Measurements from ENCODE around the gene SKIC8.
"Not testable (repeated sequence)": the region's sequence is repeated elsewhere in the genome, so short reads cannot be mapped to it uniquely, and the experiment has no call there.

The SKIC8 gene

DNA sequence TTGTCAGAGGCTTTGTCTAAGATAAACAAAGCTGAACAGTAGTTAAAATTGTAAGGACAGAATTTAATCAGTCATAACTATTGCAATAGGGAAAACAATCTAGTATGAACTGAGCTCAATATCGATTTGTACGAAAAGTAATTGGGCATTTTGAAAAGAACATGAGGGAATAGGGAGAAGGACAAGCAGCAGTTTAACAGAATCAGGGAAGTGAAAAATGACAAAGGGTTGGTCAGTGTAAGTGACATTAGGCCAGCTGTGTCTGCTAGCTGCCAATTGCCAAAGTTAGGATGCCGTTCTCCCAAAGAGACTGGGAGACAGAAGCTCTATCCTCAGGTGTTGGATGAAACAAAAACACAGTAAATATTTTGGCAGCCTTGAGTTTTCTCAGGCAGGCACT is 38.3 kb downstream of the SKIC8 start:
- in situ Hi-C loops (cut with HindIII; ENCODE audit: low sequenced_read_pairs), result no loop called here

DNA sequence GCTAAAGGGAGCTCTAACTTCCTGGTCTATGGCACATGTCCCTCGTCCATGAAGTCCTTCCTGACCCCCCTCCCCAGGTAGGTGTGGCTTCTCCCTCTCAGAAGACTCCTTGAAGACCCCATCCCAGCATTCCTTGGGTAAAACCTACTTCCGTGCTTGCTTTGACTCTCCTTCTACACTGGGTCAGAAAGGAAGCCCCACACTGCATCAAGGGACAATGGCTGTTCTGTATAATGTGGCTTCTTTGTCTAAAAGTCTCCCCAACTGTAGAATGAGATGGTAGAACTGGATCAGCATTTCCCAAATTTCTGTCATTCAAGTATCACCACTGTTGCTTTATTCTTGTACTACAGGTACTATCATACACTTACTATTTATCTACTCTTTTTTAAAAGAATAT is 38.9 kb downstream of the SKIC8 start:
- in situ Hi-C loops (cut with HindIII; ENCODE audit: low sequenced_read_pairs), result no loop called here

DNA sequence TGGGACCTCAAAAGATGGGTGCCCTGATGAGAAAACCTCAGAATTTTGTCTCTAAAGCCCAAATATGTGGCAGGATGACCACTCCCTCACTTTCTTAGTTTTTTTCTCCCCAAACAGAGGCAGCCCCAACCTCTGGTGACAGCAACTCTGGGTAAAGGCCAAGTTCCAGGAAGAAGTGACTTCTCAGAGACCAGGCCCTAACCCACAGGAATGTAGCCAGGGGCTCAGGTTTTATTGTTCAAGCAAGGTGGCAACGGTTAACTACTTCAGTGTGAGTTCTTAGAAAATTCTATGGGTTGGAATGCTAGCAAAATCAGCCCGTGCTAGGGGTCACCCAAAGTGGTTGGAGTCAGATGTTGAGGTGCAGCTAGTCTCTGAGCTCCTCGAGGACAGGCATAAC is 40.2 kb downstream of the SKIC8 start:
- in situ Hi-C loops (cut with HindIII; ENCODE audit: low sequenced_read_pairs), result loop anchor here (5.0 kb wide), 2 partner anchors 62 to 122 kb away; no protein-coding TSS in a partner anchor

DNA sequence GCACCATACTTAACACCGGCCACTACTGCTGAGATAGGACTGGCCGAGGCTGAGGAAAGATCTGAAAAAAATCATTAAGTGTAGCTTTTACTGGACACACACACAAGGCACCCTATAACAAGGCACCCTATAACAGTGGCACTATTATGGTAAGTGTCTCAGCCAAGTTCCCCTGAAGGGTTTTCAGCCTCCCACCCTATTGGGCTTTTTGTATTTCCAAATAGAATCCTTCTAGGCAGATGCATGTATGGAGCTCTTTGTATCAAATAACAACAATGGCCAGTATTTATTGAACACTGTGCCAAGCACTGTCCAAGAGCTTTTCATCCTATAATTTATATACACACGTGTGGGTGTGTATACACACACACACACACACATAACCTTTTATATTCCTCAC is 41.7 kb downstream of the SKIC8 start:
- in situ Hi-C loops (cut with HindIII; ENCODE audit: low sequenced_read_pairs), result loop anchor here (5.0 kb wide), 2 partner anchors 60 to 120 kb away; no protein-coding TSS in a partner anchor

DNA sequence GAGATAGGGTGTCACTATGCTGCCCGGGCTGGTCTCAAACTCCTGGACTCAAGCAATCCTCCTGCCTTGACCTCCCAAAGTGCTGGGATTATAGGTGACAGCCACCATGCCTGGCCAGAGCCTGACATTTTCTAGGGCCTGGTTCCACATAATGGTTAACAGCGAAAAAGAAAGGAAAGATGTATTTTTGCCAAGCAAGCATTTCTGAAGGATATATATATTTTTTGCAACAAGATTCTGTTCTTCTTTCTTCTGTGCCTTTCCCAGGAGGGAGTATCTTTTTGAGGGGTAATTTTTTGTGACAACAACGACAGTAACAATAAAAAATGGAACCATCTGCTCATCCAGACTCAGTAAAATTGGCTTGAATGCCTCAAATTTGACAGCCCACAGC is 43.4 kb downstream of the SKIC8 start:
- in situ Hi-C loops (cut with HindIII; ENCODE audit: low sequenced_read_pairs), result loop anchor here (5.0 kb wide), 2 partner anchors 59 to 119 kb away; no protein-coding TSS in a partner anchor

DNA sequence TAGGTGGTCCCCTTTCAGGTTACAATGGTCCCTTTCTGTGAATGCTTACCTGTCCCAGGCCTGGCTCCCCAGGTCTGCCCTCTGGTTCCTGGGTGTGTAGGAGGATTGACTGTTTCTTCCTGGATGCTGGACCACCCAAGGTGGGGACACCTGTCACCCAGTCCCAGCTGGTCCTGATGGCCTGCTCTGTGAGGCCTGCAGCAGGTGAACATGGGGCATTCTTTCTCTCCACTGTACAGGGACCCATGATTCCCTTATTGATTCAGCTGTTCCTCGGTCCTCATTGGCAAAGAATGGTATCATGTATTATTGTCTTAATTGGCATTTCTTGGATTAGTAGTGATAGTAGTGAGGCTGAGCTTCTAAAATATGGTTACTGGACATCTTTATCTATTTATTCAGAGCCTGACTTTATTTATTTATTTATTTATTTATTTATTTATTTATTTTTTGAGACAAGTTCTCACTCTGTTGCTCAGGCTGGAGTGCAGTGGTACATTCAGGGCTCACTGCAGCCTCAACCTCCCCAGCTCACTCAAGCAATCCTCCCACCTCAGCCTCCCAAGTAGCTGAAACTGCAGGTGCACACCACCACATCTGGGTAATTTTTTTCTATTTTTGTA is 43.9 kb downstream of the SKIC8 start:
- in situ Hi-C loops (cut with HindIII; ENCODE audit: low sequenced_read_pairs), result loop anchor here (5.0 kb wide), 2 partner anchors 58 to 118 kb away; no protein-coding TSS in a partner anchor

DNA sequence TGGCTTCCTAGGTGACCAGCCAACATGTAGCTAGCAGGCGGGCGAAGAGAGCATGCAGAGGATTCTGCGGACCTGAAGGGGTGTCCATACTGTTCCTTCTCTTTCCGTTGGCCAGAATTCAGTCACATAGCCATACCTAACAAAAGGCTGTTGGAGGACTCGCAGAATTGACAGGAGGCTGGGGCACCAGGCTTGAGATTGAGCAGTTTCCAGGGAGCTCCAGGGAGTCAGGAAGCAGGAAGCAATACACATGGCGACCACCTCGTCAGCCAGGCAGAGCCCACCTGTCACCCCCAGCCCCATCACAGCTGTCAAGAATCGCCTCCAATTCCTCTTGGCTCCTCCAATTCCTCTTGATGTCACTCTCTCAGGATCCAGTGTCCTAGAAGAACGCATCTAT is 48.3 kb downstream of the SKIC8 start:
- in situ Hi-C loops (cut with HindIII; ENCODE audit: low sequenced_read_pairs), result no loop called here

DNA sequence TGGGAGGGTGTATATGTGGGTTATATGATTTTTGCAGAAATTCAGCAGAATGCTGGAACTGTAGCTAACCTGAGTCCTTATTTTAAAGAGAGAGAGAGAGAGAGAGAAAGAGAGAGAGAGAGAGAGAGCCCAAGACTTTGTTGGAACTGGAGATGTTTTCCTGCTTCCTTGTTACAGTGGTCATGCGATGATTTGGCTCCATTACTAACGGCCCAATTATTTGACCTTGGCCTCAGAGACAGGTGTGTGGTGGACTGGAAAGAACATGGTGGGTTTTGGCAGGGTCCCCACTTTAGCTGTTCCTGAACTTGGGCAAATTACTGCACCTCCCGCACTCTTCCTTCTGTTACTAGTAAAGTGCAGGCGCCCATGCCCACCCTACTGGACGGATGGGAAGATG is 50.3 kb downstream of the SKIC8 start:
- in situ Hi-C loops (cut with HindIII; ENCODE audit: low sequenced_read_pairs), result no loop called here

DNA sequence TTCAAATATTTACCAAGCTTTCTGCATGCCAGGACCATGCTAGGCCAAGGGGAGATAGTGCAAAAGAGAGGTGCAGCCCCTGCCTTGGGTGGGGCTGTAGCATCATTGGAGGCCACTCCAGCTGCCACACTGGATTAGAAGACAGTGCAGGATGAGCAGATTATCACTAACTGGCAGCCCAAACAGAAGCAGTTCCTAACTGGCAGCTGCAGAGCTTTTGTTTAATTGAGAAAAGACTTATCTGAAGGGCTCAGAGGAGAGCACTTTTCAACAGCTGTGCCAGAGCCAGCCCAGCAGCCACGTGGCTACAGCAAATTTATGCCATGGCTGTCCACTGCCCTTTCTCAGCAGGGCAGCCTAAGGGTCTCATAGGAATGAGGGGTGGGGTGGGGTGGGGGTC is 51.5 kb downstream of the SKIC8 start:
- in situ Hi-C loops (cut with HindIII; ENCODE audit: low sequenced_read_pairs), result no loop called here

DNA sequence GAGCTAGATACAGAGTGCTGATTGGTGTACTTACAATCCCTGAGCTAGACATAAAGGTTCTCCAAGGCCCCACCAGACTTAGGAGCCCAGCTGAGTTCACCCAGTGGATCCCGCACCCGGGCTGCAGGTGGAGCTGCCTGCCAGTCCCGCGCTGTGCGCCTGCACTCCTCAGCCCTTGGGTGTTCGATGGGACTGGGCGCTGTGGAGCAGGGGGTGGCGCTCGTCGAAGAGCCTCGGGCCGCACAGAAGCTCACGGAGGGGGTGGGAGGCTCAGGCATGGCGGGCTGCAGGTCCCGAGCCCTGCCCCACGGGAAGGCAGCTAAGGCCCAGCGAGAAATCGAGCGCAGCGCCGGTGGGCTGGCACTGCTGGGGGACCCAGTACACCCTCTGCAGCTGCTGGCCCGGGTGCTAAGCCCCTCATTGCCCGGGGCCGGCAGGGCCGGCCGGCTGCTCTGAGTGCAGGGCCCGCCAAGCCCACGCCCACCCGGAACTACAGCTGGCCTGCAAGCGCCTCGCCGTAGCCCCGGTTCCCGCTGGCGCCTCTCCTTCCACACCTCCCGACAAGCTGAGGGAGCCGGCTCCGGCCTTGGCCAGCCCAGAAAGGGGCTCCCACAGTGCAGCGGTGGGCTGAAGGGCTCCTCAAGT is 53.3 kb downstream of the SKIC8 start:
- in situ Hi-C loops (cut with HindIII; ENCODE audit: low sequenced_read_pairs), result not testable (repeated sequence)

DNA sequence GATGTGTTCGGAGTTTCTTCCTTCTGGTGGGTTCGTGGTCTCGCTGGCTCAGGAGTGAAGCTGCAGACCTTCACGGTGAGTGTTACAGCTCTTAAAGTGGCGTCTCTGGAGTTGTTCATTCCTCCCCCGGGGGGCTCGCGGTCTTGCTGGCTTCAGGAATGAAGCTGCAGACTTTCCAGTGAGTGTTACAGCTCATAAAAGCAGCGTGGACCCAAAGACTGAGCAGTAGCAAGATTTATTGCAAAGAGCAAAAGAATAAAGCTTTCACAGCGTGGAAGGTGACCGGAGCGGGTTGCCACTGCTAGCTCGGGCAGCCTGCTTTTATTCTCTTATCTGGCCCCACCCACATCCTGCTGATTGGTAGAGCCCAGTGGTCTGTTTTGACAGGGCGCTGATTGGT is 54.0 kb downstream of the SKIC8 start:
- in situ Hi-C loops (cut with HindIII; ENCODE audit: low sequenced_read_pairs), result not testable (repeated sequence)

DNA sequence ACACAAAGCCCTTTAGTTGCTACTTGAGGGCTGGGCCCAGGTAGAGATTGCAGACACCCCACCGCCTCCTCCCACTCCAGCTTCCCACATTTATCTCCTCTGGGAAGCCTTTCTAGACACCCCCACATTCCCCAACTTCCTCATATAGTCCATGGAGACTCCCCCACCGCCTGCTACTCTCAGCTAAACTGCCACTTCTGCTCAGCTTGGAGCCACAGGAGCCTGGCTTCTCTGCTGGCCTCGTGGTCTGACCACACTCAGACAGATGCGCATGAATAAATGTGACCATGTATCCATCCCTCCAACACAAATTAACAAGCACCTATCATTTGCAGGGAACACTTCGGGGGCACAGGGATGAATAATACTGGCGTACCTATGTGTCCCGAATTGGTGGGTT is 54.5 kb downstream of the SKIC8 start:
- in situ Hi-C loops (cut with HindIII; ENCODE audit: low sequenced_read_pairs), result no loop called here

DNA sequence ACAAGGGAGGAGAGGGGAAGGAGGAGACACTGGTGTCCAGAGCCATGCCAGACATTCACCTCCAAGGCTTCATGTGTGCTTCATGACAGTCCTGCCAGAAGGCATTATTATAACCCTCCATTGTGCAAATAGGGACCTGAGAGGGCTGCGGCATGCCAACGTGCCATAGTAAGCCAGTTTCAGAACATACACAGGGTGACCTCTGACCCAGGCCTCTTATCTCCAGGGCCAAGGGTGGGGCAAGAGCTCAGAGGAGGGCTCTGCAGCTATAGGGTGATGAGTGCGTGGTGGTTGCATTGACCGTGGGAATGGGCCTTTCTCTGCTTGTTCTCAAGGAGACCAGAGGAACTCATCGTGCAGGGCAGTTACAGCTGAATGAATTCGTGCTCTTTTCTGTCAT is 55.3 kb downstream of the SKIC8 start:
- in situ Hi-C loops (cut with HindIII; ENCODE audit: low sequenced_read_pairs), result no loop called here

DNA sequence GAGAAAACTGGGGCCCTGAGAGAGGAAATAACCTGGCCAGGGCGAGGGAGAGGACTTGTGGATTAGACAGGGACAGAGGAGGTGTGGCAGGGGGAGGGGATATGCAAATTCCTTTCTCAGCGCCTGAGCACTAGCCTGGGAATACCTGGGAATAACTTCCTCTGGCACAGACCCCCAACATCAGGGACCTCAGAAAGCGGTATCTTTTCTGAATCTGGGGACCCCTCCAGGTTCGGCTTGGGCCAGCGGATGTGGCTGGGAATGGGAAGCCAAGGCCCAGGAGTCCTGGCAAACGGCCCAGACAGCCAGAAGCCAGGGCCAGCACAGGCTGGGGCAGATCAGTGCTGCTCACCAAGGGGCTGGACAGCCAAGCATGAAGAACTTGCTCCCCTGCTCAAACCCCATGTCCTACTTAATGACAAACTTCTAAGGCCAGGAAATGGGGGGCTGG is 55.9 kb downstream of the SKIC8 start:
- in situ Hi-C loops (cut with HindIII; ENCODE audit: low sequenced_read_pairs), result no loop called here

DNA sequence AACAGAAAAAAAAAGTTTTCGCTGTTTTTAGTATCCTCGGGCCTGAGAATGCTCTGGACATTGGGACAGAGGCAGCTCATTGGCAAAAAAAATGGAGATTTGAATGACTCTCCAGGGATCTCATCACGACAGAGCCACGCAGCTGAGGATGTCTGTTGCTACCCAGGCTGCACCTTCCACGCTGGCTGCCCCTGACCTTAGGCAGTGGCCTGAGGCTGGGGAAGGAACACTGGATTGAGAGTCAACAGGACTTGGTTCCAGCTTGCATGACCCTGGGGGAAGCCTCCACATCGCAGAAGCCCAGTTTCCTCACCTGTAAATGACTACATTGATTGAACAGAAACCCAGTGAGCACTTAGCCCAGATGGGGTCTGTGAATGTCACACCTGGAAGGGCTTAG is 56.4 kb downstream of the SKIC8 start:
- in situ Hi-C loops (cut with HindIII; ENCODE audit: low sequenced_read_pairs), result no loop called here

DNA sequence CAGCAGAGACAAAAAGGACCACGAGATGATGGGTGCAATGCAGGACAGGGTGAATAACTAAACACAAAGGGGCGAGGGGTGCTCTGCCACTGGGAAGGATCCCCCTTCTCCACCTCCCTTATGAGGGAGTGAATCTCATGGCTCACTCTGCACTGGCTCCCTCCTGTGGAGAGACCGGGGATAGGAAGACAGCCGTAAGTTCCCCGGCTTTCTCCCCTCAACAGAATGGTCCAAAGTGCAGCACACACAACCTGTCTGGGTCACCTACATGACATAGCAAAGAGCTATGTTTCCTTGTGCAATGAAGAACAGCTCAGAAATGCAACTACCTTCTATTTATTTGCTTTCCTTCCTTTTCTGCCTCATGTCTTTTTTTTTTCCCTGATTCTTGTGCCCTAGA is 57.3 kb downstream of the SKIC8 start:
- in situ Hi-C loops (cut with HindIII; ENCODE audit: low sequenced_read_pairs), result no loop called here

DNA sequence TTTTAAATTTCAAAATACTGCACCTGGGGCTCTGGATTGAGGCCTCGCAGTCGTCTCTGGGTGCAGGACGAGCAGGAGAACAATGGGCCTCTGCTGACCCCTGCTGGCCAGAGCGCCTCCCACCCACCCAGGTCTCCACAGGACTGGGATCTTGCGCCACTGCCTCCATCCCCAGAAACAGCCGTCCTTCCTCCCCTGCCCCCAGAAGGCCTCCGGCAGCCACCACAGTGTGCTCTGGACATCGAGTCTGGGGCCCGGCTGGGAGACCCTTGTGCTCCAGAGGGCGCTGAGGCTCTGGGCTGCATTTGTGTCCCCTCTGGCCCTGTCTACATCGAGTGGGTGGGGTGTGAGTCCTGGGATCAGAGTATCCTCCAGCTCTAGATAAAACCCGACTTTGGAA is 58.4 kb downstream of the SKIC8 start:
- in situ Hi-C loops (cut with HindIII; ENCODE audit: low sequenced_read_pairs), result no loop called here

DNA sequence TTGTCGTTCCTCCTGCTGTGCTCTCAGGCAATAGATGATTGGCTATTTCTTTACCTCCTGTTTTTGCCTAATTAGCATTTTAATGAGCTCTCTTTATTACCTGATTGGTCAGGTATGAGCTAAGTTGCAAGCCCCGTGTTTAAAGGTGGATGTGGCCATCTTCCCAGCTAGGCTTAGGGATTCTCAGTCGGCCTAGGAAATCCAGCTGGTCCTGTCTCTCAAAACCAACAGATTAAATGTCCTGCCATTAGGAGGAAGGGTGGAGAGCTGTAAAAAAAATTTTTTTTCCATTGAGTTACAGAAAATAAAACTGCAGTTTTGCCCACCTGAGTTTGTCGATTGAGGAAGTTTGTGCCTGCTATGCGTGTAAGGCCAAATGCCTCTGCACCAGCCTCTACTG is 59.6 kb downstream of the SKIC8 start:
- in situ Hi-C loops (cut with HindIII; ENCODE audit: low sequenced_read_pairs), result no loop called here

DNA sequence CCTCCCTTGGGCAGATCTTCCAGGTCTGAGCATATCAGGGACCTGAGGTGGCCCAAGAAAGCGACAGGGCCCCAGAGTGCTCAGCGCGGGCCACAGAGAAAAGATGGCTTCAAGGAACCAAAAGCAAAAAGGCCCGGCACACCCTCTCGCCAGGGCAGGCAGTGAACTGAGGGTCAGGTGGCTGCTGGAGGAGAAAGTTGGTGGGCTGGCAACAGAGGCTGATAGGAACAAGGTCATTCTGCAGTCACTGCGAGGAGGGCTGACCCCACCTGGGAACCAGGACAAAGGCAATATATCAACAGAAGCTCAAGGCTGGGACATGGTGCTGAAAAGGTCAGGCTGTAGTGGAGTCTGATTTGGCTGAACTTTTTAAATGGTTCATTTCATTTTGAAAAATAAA is 62.3 kb downstream of the SKIC8 start:
- in situ Hi-C loops (cut with HindIII; ENCODE audit: low sequenced_read_pairs), result no loop called here

DNA sequence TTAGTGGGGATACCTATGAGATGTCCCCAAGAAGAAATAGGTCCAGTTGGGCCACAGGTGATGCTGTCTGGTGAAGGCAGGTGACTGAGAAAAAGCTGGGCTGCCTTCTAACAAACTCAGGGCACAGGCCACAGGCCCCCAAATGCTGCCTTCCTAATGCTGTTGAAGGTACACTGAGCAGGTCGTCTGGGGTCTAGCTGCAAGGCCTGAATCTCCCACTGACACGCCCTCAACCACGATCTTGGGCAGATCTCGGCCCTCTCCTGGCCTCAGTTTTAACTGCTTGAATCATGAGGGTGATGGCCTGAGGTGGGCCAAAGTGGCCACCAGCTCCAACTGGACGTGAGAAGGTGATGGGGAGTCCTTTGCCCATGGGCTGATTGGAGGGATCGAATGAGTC is 62.9 kb downstream of the SKIC8 start:
- in situ Hi-C loops (cut with HindIII; ENCODE audit: low sequenced_read_pairs), result no loop called here

DNA sequence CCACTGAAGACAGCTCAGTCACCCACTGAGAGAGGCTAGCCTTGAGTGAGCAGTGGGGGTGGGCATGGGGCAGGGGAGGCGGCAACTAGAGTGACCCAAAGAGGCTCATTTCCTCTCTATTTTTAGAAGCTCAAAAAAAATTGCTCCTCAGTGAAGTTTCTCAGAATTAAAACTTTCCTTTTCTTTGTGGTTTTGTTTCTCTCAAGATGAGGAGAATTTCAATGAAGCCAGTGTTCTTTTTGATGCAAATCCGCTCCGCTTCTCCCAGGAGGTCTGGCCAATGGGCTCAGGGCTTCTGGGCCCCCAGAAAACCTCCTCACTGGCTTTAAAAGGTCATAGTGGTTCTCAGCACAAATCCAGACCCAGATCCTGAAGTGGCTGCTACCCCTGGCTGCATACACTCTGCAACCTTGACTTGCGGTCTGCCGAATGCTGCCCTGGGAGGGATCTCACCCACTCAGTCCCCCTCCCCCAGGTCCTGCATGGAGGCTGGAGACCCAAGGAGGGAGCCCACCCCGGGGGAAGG is 64.8 kb downstream of the SKIC8 start, which contains the start of gene ACSBG1:
ACSBG1 (minus strand) TSS at position 51 of the 526 bp plus-strand sequence. CDS start 64 bp downstream, outside the sequence.
- in situ Hi-C loops (cut with HindIII; ENCODE audit: low sequenced_read_pairs), result no loop called here

DNA sequence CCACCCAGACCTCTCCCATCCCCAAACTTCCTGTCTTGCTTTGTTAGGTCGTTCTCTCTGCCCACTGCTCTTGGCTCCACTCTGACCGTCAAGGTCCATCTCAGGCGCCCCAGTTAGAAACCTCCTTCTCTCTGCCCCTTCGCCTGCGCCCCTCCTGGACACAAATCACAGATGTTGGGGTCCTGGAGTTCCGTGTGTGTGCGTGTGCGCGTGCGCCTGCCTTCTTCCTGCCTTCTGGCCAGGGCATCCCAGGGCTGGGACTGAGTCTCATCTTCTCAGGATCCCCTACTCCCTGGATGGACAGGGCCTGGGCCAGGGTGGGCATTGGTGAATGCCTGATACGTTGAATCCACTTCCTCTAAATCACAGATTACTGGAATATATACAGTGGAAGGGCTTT is 65.9 kb downstream of the SKIC8 start:
- in situ Hi-C loops (cut with HindIII; ENCODE audit: low sequenced_read_pairs), result no loop called here

All from endothelial cell of hepatic sinusoid (primary cell).